OCI-LY7 (cell line): ENCODE measurements around the gene MEIS2. TPM values are rescaled to one million over a fixed set of nuclear protein-coding genes. Genes with fewer than 3 reads are reported as not detected.

ENCODE experiments used
- BruUV-seq: library from RNA; stranded (reverse); fragments of 400-500 nt; replicated peaks from 2 replicates; lab custom pipeline; 2021; lab: Mats Ljungman, UMichigan
- CTCF ChIA-PET: fragments of 300-600 bp; sonication (Branson Sonifier 250); formaldehyde crosslinking; loops from one replicate; lab custom pipeline; 2022; ENCODE audit warnings: antibody characterized with exemption; ENCODE audit not compliant: unreplicated experiment; lab: Charles Lee
- POLR2A ChIA-PET: fragments of 300-600 bp; sonication (Branson Sonifier 250); formaldehyde crosslinking; loops from one replicate; lab custom pipeline; 2022; ENCODE audit warnings: antibody characterized with exemption; lab: Charles Lee
- DNase-seq: peaks from one replicate; pipeline ENCODE4 v3.0.0-alpha.2; 2015; ENCODE audit warnings: low spot score
- H2AFZ ChIP-seq: fragments of 200-600 bp; sonication (generic), shearing (Covaris generic); 2 replicates; pipeline ENCODE4 v1.6.1; 2014; ENCODE audit warnings: mild to moderate bottlenecking, antibody characterized with exemption, low read length, moderate library complexity
- H3K27ac ChIP-seq: fragments of 200-600 bp; sonication (generic); 2 replicates; pipeline ENCODE4 v1.5.1; 2014; ENCODE audit warnings: mixed run types, low read depth, mild to moderate bottlenecking, moderate library complexity, low read length, inconsistent platforms; ENCODE audit not compliant: poor library complexity, severe bottlenecking
- H3K36me3 ChIP-seq: fragments of 200-600 bp; sonication (generic); 2 replicates; pipeline ENCODE4 v1.6.1; 2014; ENCODE audit warnings: mild to moderate bottlenecking, antibody characterized with exemption, low read length, moderate library complexity, mixed read lengths; ENCODE audit not compliant: insufficient read depth
- H3K4me1 ChIP-seq: fragments of 200-600 bp; sonication (generic); 2 replicates; pipeline ENCODE4 v1.5.1; 2014; ENCODE audit warnings: mild to moderate bottlenecking, low read length; ENCODE audit not compliant: insufficient read depth, poor library complexity, severe bottlenecking
- H3K4me2 ChIP-seq: fragments of 200-600 bp; sonication (generic); 2 replicates; pipeline ENCODE4 v1.6.1; 2014; ENCODE audit warnings: mild to moderate bottlenecking, low read length
- H3K4me3 ChIP-seq: fragments of 200-600 bp; sonication (generic); 2 replicates; pipeline ENCODE4 v1.5.1; 2014; ENCODE audit warnings: mild to moderate bottlenecking, low read depth, low read length; ENCODE audit not compliant: poor library complexity, severe bottlenecking
- H3K79me2 ChIP-seq: fragments of 200-600 bp; sonication (generic); 2 replicates; pipeline ENCODE4 v1.6.1; 2016; ENCODE audit warnings: low read depth, mild to moderate bottlenecking, low read length, moderate library complexity, mixed read lengths; ENCODE audit not compliant: insufficient read depth
- H3K9me2 ChIP-seq: fragments of 200-600 bp; sonication (generic); 2 replicates; pipeline ENCODE4 v1.6.1; 2016; ENCODE audit warnings: mild to moderate bottlenecking, low read length, mixed read lengths; ENCODE audit not compliant: insufficient read depth
- H3K9me3 ChIP-seq: fragments of 200-600 bp; sonication (generic); 2 replicates; pipeline ENCODE4 v1.6.1; 2014; ENCODE audit warnings: mild to moderate bottlenecking, mixed run types, low read length, mixed read lengths
- H4K20me1 ChIP-seq: fragments of 200-600 bp; sonication (generic); 2 replicates; pipeline ENCODE4 v1.6.1; 2014; ENCODE audit warnings: mild to moderate bottlenecking, antibody characterized with exemption, low read length, moderate library complexity, mixed read lengths; ENCODE audit not compliant: insufficient read depth
- EZH2phosphoT487 ChIP-seq: fragments of 200-600 bp; sonication (generic); IDR thresholded peaks from 2 replicates; pipeline ENCODE4 v1.6.1; 2018; ENCODE audit warnings: low read depth, borderline replicate concordance, mild to moderate bottlenecking, mixed run types, antibody characterized with exemption, low read length, moderate library complexity, mixed read lengths
- intact Hi-C: fragments of 100-400 bp; cut with micrococcal nuclease; formaldehyde crosslinking; loops from one replicate; pipeline ENCODE4 v1.10.0; 2022; ENCODE audit not compliant: unreplicated experiment
- total RNA-seq, 2 experiments: library from RNA; depleted of rRNA in 1 of 2; stranded (reverse); fragments of >200 nt in 1 of 2; shearing (Covaris generic) in 1 of 2; gene quantifications; 2 replicates each; pipeline ENCODE4 v1.2.3, GENCODE V29; 2014 to 2022
- TF ChIP-seq, protein P1 (sequence below): fragments of 200-600 bp; sonication (generic); conservative IDR thresholded peaks from 2 replicates; pipeline ENCODE4 v1.5.1; 2014; ENCODE audit warnings: mild to moderate bottlenecking, antibody characterized with exemption, low read length, moderate library complexity, mixed read lengths

The MEIS2 gene
- total RNA-seq, 2 experiments from 2014 or later: 31.0 to 35.8 TPM

DNA sequence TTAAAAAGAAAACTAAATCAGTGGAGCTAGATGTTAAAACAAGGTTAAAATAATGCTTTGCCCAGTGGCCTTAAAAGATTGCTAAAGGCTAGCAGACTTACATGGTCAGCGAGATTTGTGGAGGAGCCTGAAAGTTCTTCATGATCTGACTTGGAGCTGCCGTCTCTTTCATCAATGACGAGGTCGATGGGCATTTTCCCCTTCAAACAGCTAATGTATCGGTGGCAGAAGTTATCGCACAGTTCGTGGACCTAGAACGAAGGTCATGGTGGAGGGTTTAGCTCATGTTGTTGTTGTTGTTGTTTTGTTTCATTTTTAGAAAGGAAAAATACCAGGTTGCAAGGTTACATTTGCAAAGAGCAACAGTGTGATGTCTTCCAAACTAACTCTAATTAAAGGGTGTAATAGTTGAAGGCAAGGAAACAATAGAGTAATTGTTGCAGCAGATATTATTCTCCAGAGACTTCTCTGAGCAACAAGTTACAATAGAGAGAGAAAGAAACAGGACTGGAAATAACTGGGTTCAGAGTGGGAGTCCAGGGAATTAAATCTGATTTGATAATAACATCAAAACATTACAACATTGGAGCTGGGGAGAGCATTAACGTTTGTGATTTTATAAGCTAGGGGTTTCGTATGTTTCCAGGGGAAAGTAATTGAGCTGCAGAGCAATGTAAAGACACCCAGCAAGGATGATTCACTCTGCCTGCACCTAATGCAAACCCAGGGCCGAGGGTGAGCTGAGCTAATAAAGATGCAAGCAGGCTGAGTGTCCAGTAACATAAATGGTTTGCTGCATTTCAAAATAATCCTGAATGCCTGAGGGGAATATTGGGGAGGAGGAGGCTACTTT lies 6.6 kb downstream of the MEIS2 start:
- TF ChIP-seq, protein P1, sequence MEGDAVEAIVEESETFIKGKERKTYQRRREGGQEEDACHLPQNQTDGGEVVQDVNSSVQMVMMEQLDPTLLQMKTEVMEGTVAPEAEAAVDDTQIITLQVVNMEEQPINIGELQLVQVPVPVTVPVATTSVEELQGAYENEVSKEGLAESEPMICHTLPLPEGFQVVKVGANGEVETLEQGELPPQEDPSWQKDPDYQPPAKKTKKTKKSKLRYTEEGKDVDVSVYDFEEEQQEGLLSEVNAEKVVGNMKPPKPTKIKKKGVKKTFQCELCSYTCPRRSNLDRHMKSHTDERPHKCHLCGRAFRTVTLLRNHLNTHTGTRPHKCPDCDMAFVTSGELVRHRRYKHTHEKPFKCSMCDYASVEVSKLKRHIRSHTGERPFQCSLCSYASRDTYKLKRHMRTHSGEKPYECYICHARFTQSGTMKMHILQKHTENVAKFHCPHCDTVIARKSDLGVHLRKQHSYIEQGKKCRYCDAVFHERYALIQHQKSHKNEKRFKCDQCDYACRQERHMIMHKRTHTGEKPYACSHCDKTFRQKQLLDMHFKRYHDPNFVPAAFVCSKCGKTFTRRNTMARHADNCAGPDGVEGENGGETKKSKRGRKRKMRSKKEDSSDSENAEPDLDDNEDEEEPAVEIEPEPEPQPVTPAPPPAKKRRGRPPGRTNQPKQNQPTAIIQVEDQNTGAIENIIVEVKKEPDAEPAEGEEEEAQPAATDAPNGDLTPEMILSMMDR: no peak
- TF ChIP-seq EZH2phosphoT487: no peak
- H3K27ac ChIP-seq: no peak overlapping the region
- BruUV-seq: no TSS peak
- peaks cover 10% of the 10 kb centered on the region for H3K4me1 ChIP-seq
- no peak overlapping the region for H3K4me3 ChIP-seq
- H4K20me1 ChIP-seq: peaks cover 10% of the 10 kb centered on the region; the same call in 1 of the 2 replicates
- intact Hi-C loops: no loop called here
- no peak overlapping the region for H3K4me2 ChIP-seq
- ChIA-PET CTCF (no interaction called here), POLR2A (interaction anchor here (0.6 to 1.2 kb wide), 3 partner anchors 9 to 211 kb away, joined by 3 to 5 read pairs (median 3); no protein-coding TSS in a partner anchor)
- peaks cover 54% of the 10 kb centered on the region for H3K36me3 ChIP-seq
- no peak for DNase-seq
- no peaks in the 10 kb centered on the region for H3K9me3 ChIP-seq
- H3K9me2 ChIP-seq: no peaks in the 10 kb centered on the region
- peaks cover 9% of the 10 kb centered on the region; the same call in 1 of the 2 replicates for H3K79me2 ChIP-seq
- no peak overlapping the region for H2AFZ ChIP-seq

DNA sequence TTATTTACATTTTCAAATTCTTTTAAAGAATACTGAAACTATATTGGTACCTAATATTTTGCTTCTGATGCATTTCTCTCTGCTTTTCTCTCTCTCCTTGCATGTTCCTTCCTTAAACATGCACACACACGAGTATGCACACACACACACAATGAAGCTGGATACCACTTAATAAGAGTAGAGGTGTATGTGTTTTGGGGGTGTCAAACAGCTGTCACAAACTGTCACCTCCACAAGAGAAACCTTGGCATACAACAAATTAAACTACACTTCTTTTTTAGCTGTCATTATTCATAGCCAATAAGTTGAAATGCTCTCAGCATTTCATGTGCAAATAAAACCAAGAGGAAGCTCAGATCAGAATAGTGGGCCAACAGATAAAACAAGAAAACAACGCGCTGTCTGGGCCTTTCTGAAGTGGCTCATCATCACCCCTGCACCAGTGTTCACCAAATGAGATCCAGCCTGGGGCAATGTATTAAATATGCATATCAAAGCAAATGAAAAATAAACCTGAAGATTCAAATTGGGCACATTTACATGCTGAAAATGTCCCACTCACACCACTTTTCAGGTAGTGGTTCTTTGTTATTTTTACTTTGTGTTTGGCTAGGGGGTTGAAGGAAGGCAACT lies 9.7 kb downstream of the MEIS2 start:
- ChIA-PET CTCF (no interaction called here), POLR2A (no interaction called here)
- H3K27ac ChIP-seq: no peak overlapping the region
- BruUV-seq: no TSS peak
- no peaks in the 10 kb centered on the region for H3K4me1 ChIP-seq
- H3K9me3 ChIP-seq: no peaks in the 10 kb centered on the region
- H2AFZ ChIP-seq: no peak overlapping the region
- no peak overlapping the region for H3K4me2 ChIP-seq
- intact Hi-C loops: no loop called here
- H3K9me2 ChIP-seq: no peaks in the 10 kb centered on the region
- TF ChIP-seq, protein P1: no peak
- TF ChIP-seq EZH2phosphoT487: no peak
- peaks cover 9% of the 10 kb centered on the region; the same call in 1 of the 2 replicates for H4K20me1 ChIP-seq
- DNase-seq: no peak
- no peak overlapping the region for H3K4me3 ChIP-seq
- peaks cover 82% of the 10 kb centered on the region for H3K36me3 ChIP-seq
- no peaks in the 10 kb centered on the region for H3K79me2 ChIP-seq
